ENCODE results near the gene UBR7. TPM values are rescaled to one million over a fixed set of nuclear protein-coding genes. Genes with fewer than 3 reads are reported as not detected.
"Not testable (repeated sequence)": the region's sequence is repeated elsewhere in the genome, so short reads cannot be mapped to it uniquely, and the experiment has no call there.

The UBR7 gene, protein sequence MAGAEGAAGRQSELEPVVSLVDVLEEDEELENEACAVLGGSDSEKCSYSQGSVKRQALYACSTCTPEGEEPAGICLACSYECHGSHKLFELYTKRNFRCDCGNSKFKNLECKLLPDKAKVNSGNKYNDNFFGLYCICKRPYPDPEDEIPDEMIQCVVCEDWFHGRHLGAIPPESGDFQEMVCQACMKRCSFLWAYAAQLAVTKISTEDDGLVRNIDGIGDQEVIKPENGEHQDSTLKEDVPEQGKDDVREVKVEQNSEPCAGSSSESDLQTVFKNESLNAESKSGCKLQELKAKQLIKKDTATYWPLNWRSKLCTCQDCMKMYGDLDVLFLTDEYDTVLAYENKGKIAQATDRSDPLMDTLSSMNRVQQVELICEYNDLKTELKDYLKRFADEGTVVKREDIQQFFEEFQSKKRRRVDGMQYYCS
- 10 to 100 TPM; 22.6 to 26.2 TPM for total RNA-seq

DNA sequence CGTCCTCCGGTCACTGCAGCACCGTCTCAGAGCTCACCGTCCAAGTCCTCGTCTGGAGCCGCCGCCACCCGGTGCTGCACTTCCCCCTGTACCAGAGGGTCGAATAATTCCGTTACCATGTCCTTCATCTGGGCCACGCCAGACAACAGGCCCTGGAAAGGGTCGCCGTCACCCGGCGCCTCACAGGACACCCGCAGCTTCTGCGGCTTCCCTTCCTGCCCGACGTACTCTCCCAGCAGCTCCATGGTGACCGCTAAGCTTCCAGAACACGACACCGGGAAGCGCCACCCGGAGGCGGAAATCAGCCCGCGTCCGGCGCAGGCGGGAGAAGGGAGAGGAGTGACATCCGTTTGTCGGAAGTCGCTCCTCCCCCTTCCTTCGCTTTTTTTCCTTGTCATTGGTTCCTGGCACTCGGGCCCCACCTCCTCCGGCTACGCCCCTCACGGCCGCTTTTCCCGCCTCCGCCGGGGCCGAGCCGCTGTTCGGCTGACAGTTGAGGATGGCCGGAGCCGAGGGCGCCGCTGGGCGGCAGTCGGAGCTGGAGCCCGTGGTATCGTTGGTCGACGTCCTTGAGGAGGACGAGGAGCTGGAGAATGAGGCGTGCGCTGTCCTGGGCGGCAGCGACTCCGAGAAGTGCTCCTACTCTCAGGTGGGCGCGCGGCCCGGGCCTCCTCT, at the start of gene UBR7, which contains the start of gene GON7:
UBR7 (plus strand) TSS at position 464 of the 675 bp plus-strand sequence; CDS start at position 500, 36 bp downstream.
GON7 (minus strand) TSS at position 273 of the 675 bp plus-strand sequence; CDS start at position 245, 28 bp downstream.
- DNase-seq (ENCODE audit: low spot score): peak; percentile 94
- Histone ChIP-seq H3K27me3 (no peaks in the 10 kb centered on the region), H3K9me3 (no peaks in the 10 kb centered on the region), H3K4me3 (peak within 1 kb of the TSS; percentile 85 to 89), H3K36me3 (peaks cover 14% of the 10 kb centered on the region), H3K27ac (peak within 1 kb of the TSS; percentile 86), H3K4me1 (peaks cover 0 to 40% of the 10 kb centered on the region in 2 donors)
- TF ChIP-seq, protein P1, sequence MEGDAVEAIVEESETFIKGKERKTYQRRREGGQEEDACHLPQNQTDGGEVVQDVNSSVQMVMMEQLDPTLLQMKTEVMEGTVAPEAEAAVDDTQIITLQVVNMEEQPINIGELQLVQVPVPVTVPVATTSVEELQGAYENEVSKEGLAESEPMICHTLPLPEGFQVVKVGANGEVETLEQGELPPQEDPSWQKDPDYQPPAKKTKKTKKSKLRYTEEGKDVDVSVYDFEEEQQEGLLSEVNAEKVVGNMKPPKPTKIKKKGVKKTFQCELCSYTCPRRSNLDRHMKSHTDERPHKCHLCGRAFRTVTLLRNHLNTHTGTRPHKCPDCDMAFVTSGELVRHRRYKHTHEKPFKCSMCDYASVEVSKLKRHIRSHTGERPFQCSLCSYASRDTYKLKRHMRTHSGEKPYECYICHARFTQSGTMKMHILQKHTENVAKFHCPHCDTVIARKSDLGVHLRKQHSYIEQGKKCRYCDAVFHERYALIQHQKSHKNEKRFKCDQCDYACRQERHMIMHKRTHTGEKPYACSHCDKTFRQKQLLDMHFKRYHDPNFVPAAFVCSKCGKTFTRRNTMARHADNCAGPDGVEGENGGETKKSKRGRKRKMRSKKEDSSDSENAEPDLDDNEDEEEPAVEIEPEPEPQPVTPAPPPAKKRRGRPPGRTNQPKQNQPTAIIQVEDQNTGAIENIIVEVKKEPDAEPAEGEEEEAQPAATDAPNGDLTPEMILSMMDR (IDR thresholded peaks at IDR 0.05): no peak

DNA sequence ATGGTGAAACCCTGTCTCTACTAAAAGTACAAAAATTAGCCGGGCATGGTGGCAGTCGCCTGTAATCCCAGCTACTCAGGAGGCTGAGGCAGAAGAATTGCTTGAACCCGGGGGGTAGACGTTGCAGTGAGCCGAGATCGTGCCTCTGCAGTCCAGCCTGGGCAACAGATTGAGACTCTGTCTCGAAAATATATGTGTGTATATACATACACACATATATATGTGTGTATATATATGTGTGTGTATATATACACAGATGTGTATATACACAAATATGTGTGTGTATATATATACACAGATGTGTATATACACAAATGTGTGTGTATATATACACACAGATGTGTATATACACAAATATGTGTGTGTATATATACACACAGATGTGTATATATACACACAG, 48.7 kb upstream of the UBR7 start:
- not testable (repeated sequence) for DNase-seq (ENCODE audit: low spot score); H3K9me3 ChIP-seq; H3K27me3 ChIP-seq; H3K36me3 ChIP-seq; H3K27ac ChIP-seq; H3K4me1 ChIP-seq; H3K4me3 ChIP-seq

DNA sequence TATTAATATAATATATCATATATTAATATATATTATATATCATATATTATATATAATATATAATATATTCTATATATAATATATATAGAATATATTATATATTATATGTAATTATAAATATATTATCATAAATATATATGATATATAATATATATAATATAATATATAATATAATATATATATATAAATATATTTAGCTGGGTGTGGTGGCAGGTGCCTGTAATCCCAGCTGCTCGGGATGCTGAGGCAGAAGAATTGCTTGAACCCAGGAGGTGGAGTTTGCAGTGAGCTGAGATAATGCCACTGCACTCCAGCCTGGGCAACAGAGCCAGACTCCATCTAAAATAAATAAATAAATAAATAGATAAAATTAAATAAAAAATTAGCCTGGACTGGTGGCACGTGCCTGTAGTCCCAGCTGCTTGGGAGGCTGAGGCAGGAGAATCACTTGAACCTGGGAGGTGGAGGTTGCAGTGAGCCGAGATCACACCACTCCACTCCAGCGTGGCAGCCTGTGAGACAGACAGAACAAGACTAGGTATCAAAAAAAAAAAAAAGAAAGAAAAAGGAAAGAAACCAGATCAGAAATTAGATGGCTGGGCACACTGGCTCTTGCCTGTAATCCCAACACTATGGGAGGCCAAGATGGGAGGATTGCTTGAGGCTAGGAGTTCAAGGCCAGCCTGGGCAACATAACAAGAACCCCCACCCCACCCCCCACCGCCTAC, 47.3 kb upstream of the UBR7 start:
- H3K36me3 ChIP-seq; H3K4me1 ChIP-seq; H3K9me3 ChIP-seq; H3K27me3 ChIP-seq; H3K4me3 ChIP-seq; DNase-seq (ENCODE audit: low spot score); H3K27ac ChIP-seq: not testable (repeated sequence)

DNA sequence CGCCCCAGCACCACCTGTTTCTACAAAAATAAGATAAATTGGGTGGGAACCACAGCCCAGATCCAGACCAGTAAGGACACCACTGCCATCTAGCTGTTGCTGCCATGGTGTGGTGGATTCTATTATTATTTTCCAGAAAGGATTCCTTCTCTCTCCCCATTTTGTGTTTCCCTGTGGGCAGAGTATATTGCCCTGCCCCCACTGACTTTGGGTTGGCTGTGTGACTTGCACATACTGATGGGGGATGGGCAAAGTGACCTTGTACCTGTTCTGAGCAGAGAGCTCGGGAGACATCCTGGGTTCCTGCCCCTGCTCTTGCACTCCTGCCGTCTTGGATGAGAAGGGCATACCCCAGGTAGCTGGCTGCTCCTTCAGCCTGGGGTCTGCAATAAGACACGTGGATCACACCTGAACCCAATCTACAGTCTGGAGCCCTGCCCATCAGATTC, 46.7 kb upstream of the UBR7 start:
- H3K27me3 ChIP-seq: no peaks in the 10 kb centered on the region
- TF ChIP-seq, protein P1 (IDR thresholded peaks at IDR 0.05): peak in 1 of 2 donors; percentile 56
- H3K36me3 ChIP-seq: no peaks in the 10 kb centered on the region
- no peaks in the 10 kb centered on the region for H3K4me1 ChIP-seq
- H3K4me3 ChIP-seq: no peak overlapping the region
- DNase-seq (ENCODE audit: low spot score): no peak
- H3K9me3 ChIP-seq: no peaks in the 10 kb centered on the region
- H3K27ac ChIP-seq: no peak overlapping the region

DNA sequence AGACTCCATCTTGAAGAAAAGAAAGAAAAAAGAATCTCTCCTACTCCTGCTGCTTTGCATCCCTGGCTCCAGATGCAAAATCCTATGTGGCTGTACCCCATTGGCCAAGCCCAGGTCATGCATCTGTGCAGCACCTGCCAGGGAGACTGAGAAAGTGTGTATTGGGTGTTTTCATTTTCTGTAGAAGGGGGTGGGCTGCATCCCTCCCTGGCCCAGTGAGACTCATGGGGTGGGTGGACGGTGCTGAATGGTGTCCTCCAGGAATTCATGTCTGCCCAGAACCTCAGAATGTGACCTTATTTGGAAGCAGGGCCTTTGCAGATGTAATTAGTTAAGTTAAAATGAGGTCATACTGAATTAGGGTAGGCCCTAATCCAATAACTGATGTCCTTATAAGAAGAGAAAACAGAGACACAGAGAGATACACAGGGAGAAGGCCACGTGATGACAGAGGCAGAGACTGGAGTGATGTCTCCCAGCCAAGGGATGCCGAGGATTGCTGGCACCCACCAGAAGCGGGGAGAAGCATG, 45.6 kb upstream of the UBR7 start:
- no peaks in the 10 kb centered on the region for H3K9me3 ChIP-seq
- no peak overlapping the region for H3K4me3 ChIP-seq
- no peak for DNase-seq (ENCODE audit: low spot score)
- no peaks in the 10 kb centered on the region for H3K27me3 ChIP-seq
- H3K4me1 ChIP-seq: no peaks in the 10 kb centered on the region
- H3K36me3 ChIP-seq: no peaks in the 10 kb centered on the region
- TF ChIP-seq, protein P1 (IDR thresholded peaks at IDR 0.05): no peak
- no peak overlapping the region for H3K27ac ChIP-seq

DNA sequence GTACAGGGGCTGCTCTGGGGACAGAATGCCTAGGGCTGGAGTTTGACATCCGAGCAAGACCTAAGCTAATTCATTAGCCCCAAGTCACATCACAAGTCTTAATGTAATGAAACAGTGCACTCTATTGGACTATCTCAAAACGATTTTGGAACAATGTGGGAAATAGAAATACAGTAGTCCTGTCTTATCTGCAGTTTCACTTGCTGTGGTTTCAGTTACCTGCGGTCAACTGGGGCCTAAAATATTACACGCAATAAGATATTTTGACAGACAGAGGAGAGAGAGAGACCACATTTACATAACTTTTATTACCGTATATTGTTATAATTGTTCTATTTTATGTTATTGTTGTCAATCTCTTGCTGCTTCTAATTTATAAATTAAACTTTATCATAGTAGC, 43.5 kb upstream of the UBR7 start:
- Histone ChIP-seq H3K4me3 (no peak overlapping the region), H3K4me1 (no peaks in the 10 kb centered on the region), H3K27ac (no peak overlapping the region), H3K9me3 (no peaks in the 10 kb centered on the region), H3K36me3 (no peaks in the 10 kb centered on the region), H3K27me3 (no peaks in the 10 kb centered on the region)
- TF ChIP-seq, protein P1 (IDR thresholded peaks at IDR 0.05): no peak
- no peak for DNase-seq (ENCODE audit: low spot score)

DNA sequence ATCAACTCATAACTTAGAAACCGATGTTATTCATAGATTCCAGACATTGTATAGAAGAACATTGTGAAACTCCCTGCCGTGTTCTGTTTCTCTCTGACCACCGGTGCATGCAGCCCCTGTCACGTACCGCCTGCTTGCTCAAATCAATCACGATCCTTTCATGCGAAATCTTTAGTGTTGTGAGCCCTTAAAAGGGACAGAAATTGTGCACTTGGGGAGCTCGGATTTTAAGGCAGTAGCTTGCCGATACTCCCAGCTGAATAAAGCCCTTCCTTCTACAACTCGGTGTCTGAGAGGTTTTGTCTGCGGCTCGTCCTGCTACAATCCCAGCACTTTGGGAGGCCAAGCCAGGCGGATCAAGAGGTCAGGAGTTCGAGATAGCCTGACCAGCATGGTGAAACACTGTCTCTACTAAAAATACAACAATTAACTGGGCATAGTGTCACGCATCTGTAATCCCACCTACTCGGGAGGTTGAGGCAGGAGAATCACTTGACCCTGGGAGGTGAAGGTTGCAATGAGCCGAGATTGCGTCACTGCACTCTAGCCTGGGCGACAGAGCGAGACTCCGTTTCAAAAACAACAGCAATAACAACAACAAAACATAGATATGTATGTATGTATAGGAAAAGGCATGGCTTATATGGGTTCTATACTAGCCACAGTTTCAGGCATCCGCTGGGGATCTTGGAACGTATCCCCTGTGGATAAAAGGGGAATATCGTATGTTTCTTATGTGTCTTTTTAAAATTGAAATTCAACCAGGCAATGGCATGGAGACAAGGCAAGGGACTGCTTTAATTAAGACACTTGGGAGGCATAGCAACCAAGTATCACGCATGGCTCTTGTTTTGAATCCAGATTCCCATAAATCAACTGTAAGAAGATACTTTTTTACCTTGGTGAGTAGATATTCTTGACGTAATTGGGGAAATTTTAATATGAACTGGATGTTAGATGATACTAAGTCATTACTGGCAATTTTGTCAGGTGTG, 41.5 kb upstream of the UBR7 start:
- H3K9me3 ChIP-seq; H3K27me3 ChIP-seq; H3K36me3 ChIP-seq; H3K4me1 ChIP-seq; H3K4me3 ChIP-seq; DNase-seq (ENCODE audit: low spot score); H3K27ac ChIP-seq: not testable (repeated sequence)

DNA sequence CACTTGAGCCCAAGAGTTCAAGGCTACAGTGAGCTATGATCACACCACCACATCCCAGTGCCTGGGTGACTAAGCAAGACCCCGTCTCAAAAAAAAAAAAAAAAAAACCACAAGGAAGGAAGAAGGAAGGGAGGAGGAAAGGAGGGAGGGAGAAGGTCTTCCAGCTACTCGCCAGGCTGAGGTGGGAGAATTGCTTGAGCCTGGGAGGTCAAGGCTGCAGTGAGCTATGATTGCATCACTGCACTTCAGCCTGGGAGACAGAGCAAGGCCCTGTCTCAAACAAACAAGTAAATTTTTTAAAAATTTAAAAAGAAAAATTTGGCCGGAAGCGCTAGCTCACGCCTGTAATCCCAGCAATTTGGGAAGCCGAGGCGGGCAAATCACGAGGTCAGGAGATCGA, 38.4 kb upstream of the UBR7 start:
- H3K27me3 ChIP-seq; DNase-seq (ENCODE audit: low spot score); H3K36me3 ChIP-seq; H3K9me3 ChIP-seq; H3K4me1 ChIP-seq; H3K4me3 ChIP-seq; H3K27ac ChIP-seq: not testable (repeated sequence)

DNA sequence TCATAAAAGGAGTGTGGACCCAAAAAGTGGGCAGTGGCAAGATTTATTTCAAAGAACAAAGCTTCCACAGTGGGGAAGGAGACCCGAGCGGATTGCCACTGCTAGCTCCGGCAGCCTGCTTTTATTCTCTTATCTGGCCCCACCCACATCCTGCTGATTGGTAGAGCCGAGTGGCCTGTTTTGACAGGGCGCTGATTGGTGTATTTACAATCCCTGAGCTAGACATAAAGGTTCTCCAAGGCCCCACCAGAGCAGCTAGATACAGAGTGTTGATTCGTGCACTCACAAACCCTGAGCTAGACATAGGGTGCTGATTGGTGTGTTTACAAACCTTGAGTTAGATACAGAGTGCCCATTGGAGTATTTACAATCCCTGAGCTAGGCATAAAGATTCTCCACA, 37.4 kb upstream of the UBR7 start:
- H3K4me3 ChIP-seq; H3K27ac ChIP-seq; DNase-seq (ENCODE audit: low spot score); H3K4me1 ChIP-seq; H3K27me3 ChIP-seq; H3K36me3 ChIP-seq; H3K9me3 ChIP-seq: not testable (repeated sequence)

All from right atrium auricular region (tissue), 2 donors.